ENCODE results near the gene CACNA1C.
"Not testable (repeated sequence)": the region's sequence is repeated elsewhere in the genome, so short reads cannot be mapped to it uniquely, and the experiment has no call there.

The CACNA1C gene

DNA sequence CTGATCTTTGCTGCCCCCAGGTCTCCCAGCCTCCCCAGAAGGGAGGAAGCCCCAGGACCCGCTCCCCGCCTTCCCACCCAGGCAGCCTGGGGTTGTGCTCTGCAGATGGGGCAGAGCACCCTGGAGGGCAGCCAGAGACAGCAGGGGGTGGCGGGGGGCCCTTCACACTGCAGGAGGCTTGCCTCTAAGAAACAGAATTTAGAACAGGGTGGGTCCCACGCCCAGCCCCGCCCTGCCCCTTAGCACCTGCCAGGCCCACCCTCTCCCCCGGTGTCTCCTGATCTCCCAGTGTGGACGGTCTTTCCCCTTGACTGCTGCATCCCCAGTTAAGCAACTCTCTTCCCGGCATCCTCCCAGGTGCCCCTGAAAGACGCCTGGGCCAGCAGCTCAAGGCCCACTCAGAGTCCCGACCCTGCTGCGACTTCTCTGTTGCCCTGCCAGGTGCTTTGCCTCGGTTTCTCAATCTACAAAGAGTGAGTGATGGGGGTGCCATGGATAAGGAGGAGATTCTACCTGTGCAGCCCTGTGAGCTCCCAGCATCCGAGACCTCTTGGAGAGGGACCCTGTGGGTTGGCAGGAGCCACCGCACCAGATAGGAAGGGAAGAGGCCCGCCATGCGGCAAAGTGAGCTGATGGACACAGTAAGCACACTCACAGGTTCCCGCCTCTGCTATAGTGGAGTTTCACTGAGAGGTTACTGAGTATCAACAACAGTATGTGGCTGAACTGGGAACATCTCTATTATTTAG, 414.8 kb downstream of the CACNA1C start:
- DNase-seq, result no peak

DNA sequence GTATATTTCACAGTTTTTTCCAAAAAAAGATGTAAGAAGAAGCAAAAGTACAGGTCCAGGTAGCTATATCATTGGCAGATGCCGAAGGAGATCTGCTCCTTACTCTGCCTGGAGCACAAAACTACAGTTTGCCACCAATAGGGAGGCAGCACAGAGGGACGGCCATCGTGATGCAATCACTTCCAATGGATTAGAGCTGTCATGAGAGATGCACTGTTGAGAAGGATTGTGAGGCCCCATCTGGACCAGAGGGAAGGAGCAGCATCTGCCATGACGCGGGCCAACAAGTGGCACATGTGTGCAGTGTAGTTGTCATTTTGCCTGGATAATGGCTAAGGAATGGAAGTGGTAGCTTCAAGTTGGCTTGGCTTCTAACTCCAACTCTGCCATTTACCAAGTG, 423.2 kb downstream of the CACNA1C start:
- no peak for DNase-seq

DNA sequence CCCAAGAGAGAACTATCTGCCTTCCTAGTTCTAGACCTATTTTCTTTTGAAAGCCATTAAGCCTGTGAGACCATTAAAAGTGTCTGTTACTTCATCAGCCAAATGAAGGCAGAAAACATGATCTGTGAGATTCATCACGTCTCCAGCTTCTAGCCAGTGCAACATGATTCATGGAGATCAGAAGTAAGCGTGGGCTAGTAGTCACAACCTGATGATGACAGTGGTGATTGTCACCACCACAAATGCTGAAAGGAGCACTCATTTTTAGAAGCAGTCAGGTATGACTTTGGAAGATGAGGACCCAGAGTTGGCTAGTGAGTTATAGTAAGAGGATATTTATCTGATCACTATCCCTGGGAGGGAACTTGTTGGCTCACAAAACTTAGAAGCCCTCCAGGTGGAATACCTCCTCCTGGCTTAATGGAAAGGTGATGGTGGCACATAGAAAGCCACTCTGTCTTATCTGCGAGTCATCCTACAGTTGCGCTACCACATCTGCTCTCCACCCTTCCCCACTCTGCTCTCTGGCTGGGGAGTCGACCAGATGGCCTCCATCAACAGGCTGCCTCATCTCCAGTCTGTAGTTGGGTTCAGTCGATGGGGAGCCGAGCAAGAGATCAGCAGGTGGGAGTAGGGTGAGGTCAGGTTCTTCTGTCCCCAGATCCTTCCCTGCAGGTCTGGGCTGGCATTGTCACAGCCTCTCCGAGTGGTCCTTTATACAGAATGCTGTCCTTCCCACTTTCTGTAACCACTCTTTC, 424.4 kb downstream of the CACNA1C start:
- DNase-seq, result no peak

DNA sequence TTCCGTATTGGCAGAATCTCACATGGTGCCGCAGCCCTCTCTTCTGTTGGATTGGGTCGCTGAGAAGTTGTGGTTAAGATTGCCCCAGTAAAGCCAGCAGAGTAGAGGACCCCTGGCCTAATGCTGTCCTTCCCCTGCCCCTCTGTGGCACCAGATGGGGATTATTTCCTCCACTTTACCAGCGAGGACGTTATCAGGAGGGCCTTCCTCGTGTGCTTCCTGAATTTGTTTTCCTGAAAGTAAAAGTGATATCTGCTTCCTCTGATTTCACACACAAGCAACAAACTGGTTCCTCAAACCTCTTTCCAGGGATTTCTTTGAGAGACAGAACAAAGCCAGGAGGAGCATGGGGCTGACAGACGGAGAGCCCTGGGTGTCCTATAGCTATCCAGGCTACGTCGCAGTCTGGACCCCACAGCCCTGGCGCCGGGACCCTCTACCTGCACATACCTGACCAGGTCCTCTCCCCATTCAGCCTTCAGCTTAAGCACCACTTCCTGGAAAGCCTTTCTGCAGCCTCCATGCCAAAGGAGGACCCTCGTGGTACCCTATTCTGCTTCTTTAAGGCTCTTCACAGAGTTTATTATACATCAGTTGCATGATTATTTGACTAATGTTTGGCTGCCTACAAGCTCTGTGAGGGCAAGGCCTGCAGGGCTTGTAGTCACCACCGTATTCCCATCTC, 427.2 kb downstream of the CACNA1C start:
- no peak for DNase-seq

DNA sequence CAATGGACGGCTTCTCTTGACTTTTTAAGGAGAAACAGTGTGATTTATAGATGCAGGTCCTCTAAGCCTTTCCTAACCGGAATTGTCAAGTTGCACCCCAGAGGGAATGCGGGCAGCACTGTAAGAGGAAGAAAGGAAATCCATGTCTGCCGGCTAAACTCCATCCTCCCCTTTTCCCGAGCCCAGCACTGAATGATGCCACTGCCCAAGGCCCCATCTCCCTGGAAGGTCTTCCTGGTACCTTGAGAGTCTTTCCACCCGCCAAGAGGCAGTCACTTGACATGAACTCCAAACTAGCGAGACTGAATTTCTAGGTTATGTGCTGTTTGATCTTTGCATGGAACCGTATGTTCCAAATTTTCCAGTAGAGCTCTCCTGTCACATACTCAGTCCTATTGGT, 428.6 kb downstream of the CACNA1C start:
- DNase-seq, result no peak

DNA sequence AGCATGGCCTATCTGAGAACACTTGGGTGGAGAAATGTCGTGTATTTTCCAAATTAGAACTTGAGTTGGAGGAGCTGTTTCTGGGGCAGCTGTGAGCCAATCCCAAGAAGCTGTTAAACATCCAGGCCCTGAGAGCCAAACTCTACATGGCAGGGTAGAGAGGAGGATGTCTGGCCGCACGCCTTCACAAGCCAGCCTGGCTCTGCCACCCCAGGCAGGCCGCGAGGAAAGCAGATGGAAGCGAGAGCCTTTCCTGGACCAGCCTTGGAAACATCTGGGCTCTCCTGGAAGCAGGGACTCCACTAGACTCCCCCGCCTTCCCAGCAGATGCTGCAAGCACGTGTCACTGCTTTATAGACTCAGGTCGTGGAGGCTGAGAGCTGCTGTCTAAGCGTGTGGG, 429.2 kb downstream of the CACNA1C start:
- peak; percentile 37 for DNase-seq

DNA sequence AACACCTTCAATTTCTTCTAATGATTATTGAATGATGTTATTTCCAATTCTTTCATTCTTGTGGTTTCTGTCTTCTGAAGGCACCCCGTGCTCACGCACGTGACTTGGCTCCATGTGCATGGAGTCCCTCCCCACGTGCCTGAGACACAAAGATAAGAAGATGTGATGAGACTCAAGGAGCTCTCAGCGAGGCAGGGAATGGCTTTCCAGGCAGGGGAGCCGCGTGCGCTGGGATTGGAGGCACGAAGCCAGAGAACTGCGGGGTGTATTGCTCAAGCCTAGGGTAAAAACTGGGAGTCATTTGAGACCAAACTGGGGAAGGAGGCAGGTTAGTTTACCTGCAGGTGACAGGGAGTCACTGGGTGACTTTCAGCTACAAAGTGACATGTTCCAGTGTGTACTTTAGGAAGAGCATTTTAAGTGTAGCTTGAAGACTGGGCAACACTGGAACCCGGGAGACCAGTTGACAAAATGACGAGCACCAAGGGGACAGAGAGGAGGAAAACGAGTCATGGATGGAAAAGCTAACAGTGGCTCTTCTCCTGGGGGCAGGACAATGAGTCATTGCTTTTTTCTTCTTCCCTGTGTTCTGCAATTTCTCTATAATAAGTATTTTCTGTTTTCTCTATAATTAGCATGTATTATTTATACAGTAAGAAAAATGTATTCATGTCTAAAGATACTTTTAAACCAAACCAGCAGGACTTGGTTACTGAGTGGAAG, 430.3 kb downstream of the CACNA1C start:
- DNase-seq, result no peak

DNA sequence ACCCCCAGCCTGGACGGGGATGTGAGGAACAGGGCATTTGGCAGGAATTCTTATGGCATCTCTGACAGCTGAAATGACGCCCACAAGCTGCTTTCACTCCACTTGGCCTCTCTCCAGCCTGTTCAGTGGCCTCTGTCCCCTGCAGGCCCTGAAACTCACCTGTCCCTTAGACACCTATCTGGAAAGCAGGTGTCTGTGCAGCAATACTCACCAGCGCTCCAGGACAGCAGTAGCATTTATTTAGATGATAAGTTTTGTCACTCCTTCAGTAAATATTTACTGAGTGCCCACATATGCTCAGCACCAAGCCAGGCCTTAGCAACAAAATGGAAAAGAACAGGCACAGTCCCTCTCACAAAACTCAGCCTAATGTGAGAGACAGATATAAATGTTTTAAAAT, 430.9 kb downstream of the CACNA1C start:
- DNase-seq, result no peak

DNA sequence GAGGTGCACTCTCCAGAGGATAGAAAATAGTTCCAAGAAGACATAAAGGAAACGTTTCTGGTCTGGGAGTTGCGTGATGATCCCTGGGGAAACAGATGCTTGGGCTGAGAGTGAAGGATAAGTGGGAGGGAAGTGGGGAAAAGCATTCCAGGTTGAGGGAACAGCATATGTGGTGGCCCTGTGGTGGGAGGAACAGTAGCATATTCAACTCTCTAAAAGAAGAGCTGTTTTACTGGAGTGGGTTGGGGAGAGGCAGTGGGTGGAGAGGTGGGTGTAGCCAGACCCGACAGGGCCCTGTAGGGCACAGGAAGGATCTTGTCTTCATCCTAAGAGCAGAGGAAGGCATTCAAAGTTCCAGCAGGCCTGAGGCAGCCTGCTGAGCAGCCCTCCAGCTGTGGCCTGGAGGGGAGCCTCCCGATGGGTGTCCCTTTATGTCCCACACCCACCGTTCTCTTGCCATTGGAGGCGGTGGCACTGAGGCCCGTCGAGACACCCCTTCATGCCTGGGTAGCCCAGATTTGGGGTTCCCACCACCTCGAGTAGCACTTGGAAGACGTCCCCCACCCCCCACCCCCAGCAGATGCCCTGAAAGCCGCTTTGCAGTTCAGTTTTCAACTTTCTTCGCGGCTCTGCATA, 431.5 kb downstream of the CACNA1C start:
- no peak for DNase-seq

DNA sequence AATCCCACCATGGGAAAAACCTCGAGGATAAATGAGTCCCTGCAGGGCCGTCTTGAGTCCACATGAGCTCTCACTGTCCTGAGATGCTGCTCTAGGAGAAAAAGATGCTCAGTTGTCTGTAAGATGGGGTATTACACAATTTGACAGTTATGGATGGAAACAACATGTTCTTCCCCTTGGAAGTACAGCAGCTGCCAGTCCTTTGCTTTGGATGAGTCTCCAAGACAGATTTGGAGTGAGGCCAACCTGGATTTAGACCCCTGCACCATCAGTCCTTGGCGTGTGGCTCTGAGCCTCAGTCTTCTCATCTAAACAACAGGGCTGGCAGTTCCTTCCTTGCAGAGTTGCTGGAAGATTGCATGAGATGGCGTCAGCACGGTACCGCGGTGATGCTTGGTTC, 432.9 kb downstream of the CACNA1C start:
- no peak for DNase-seq

DNA sequence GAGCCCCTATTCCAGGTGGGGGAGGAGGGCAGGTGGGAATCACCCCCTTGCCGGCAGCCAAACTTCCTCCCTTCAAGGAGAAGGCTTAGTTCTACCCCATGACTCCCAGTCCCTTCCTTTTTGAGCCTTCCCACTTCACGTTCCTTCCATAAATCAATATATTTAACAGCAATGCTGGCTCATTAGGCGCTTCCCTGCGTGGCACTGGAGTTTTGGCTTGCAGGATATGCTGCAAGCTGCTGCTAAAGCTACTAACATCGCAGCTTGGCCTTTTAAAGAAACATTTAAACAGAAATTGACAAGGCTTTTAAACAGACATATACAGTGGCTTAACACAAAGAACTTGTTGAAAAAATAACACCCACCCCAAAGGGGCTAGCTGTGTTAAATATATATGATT, 434.0 kb downstream of the CACNA1C start:
- DNase-seq, result no peak

DNA sequence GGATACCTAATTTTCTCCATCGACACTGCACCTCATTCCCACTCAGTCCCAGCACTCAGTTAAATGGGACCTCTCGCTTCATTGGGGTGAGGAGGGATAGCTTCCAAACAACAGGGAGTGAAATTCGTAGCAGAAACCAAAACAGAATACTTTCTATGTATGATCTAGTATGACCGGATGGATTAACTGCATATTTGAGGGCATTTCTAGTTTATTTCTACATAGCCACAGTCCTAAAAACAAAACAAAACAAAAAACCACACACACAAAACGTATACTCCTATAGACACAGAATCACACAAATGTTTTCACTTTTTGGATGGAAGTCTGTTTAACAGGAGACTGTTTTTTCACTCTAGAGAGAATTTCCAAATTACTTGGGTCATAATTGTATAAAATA, 434.5 kb downstream of the CACNA1C start:
- no peak for DNase-seq

DNA sequence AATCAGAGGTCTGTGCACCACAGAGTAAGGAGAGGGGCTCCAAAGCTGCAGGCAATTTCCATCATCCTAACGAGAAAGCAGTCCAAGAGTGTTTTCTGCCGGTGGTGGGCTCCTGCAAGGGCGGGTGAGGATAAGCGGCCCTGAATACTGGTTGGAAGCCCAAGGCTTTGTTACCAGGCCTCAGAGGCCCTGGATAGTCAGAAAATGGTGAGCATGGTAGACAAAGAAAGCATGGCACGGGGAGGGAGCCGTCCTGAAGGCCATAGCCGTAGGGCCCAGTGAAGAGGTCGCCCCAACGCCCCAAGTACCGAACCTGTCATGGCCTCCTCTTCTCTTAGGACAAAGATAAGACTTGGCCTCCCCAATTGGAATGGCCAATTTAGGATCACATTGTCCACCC, 435.3 kb downstream of the CACNA1C start:
- no peak for DNase-seq

DNA sequence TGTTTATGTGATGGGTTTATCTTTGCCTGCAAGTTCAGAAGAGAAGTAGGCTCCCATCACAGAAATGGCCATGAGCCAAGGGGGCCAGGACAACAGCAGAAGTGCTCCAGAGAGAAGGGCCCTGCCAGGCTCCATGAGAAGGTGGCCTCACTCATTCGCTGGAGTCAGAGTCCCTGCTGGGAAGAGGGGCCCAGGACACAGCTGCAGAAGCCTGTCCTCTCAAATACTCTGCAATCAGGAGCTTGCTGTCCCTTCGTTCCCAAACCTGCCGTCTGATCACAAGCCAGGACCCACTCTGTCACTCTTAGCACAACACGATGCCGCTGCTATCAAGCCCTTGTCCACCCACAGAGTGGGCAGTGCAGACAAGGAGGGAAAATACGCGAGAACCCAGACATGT, 435.8 kb downstream of the CACNA1C start:
- no peak for DNase-seq

DNA sequence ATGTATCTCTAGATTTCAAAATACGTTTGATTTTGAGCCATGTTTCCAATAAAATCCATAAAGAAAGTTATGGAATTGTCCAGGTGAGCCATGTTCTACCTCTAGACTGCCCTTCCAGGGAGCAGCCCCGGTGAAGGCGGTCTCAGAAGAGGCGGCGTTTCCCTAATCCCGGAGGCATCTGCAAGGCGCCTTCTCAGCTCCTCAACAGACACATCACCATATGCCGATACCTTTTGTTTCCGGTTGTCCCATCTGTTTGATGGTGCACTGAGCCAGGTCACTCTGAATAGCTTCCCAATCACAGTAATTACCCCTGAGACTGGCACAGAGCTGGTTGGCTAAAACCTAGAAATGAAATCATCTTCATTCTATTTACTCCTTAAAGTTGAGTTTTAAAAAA, 436.5 kb downstream of the CACNA1C start:
- peak; percentile 73 for DNase-seq

DNA sequence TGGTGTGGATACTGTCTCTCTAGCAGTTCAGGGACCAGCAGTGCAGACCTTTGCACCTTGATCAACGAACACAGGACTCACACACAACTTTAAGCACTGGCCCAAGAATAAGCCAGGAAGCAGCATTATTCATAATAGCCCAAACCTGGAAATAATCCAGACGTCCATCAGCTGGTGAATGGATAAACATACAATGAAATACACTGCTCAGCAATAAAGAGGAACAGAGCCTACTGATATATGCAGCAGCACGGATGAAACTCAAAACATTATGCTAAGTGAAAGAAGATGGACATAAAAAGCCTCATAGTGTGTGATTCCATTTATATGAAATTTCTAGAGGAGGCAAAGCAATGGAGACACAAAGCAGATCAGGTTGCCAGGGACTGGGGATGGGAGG, 438.0 kb downstream of the CACNA1C start:
- no peak for DNase-seq

DNA sequence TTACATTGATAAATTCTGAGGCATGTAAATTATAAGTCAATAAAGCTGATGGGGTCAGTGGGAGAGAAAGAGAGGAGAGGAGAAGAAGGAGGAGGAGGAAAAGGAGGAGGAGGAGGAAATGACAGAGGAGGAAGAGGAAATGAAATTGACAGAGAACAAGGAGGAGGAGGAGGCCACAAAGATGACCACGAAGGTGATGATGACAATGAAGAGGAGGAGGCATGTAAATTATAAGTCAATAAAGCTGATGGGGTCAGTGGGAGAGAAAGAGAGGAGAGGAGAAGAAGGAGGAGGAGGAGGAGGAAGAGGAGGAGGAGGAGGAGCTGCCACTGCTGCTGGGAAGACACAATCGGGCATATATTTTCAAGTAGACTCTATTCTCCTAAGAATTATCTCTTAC, 438.6 kb downstream of the CACNA1C start:
- DNase-seq, result not testable (repeated sequence)

DNA sequence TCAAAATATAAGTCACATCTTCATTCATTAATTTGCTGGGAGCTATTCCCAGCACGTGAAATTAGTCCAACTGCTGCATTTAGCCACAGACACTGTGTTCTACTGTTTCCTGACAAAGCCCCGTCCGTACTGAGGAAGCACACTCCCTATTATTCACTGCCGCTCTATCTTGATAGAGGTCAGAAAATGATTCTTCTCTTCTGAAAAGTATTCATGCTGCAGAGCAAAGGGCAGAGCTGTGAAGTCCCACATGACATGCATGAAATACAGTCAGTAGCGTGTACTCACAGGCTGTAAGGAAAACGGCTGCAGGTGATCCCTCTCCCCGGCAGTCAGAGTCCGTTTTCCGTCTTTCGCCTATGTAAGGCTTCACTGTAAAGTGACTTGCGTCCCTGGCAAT, 439.4 kb downstream of the CACNA1C start:
- no peak for DNase-seq

DNA sequence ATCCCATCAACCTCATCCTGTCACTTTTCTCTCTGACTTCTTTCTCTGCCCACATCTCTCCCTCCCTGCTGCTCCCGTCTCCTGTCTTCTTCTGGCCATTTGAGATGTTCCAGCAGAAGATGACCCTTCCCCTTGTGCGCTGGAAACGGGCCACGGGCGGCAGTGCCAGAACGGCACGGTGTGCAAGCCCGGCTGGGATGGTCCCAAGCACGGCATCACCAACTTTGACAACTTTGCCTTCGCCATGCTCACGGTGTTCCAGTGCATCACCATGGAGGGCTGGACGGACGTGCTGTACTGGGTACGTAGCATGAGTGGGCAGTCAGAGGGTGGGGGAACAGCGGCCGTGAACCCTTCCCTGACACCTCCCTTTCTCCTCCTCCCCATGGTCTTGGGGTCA, 440.3 kb downstream of the CACNA1C start:
- DNase-seq, result no peak

DNA sequence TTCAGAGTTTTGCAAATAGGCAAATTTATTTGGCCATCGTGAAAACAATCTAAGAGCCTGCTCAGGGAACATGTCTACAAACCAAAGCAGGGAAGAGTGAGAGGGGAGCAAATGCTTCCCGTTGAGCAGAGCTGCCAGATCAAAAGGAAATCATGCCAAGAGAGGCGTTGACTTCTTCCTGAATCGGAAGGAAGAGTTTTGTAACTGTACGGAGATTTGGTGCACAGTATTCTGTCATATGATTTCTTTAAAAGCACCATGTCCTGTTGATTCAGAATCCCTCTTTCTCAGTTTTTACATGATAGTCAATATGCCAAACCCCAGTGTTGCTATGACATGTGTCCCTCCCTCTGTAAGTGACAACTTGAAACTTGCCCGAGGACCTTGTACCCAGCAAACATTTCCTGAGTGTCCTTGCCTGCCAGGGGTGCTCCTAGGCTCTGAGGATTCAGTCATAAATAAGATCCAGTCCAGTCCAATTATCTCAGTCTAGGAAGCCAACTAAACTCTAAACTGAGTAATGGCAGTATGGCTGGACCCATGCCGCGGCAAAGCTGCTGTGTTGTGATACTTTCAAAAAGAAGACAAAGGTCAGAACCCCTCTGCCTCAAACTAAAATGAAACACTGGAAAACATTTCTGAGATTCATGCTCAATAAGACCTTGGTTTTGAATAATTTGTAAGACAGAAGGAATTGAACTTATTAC, 441.9 kb downstream of the CACNA1C start:
- DNase-seq, result no peak

DNA sequence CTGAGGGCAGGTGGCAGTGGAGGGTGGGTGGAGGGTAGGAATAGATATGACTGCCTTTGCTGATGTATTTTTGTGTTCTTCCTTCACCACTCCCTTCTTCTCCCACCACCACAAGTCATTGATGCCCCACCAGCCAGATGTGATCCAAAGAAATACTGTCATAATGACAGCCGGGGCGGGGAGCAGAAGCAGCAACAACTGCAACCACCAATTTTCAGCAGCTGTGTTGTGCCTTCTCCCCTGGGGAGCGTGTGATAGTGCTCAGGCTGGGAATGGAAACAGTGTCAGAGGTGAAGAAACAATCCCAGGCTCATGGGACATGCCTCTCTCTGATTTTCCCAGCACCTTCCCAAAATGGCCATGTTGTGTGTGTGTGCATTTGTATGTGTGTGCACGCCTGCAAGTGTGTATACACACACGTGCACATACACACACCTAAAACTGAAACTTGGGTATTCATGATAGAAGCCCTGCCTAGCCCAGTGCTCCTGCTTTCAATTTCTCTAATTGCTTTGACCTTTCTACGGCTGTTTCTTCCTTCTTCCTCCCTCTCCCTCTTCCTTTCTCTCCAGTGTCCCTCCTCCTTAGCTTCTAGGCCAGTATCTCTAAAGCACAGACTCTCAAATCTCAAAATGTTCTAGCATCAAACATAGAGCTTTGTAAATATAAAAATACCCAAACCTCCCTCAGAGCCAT, 442.8 kb downstream of the CACNA1C start:
- no peak for DNase-seq
